T47D (cell line): ENCODE measurements around the gene LAMC3.
"Not testable (repeated sequence)": the region's sequence is repeated elsewhere in the genome, so short reads cannot be mapped to it uniquely, and the experiment has no call there.

Experiments
- DNase-seq, 2 experiments: peaks; one replicate each; pipeline versions ENCODE4 v3.0.0 to v3.0.0-alpha.2; 2011 to 2012; ENCODE audit warnings: low read depth in 1 of 2, low spot score in 1 of 2
- JUND ChIP-seq: IDR thresholded peaks from 2 replicates; pipeline ENCODE4 v1.6.1; 2012; ENCODE audit warnings: low read depth
- in situ Hi-C: cut with HindIII; loops from 2 replicates; pipeline ENCODE4 v1.10.0; 2016; ENCODE audit warnings: low sequenced_read_pairs, low pct_unique_long_range_greater_than_20kb

Gene LAMC3

DNA sequence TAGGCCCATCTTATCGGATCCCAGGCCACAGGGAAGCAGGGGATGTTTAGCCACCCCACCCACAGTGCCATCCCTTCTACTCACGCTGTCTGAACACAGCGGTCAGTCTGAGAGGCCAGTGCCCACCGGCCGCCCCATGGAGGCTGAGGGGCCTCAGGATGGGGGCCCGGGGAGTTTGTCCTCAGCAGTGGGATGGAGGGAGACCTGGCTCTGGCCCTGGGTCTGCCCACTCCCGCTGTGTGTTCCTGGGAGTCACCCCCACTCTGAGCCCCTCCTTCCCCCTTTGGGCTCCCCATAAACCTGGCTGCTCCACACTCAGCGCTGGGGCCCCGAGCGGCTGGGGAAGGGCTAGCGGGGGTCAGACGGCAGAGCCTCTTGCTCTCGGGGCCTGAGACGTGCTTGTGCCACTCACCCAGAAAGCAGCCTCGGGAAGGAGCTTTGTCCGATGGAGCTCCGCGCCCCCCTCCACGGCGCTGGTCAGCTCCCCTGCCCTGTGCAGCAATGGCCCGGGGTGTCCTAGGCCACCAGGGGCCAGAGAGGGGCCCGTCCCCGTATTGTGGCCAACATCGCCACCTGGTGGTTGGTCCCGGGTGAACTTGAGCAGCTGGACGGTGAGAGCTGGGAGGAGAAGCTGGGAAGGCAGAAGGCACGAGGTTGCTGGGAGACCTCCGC lies 10.9 kb upstream of the LAMC3 start:
- peak; percentile 78 to 96 for DNase-seq
- no peak for TF ChIP-seq JUND
- in situ Hi-C loops, result no loop called here

- no peak for TF ChIP-seq JUND
- in situ Hi-C loops, result no loop called here
- DNase-seq, result no peak
Observed at GRCh38 chr9:130998597-130999244, 10.3 kb upstream of the LAMC3 start.

- DNase-seq, result no peak
- in situ Hi-C loops, result no loop called here
- TF ChIP-seq JUND, result no peak
Observed at GRCh38 chr9:130999245-130999623, 9.7 kb upstream of the LAMC3 start.

- in situ Hi-C loops, DNase-seq: not testable (repeated sequence)
Observed at GRCh38 chr9:131000526-131000925, 8.4 kb upstream of the LAMC3 start.

DNA sequence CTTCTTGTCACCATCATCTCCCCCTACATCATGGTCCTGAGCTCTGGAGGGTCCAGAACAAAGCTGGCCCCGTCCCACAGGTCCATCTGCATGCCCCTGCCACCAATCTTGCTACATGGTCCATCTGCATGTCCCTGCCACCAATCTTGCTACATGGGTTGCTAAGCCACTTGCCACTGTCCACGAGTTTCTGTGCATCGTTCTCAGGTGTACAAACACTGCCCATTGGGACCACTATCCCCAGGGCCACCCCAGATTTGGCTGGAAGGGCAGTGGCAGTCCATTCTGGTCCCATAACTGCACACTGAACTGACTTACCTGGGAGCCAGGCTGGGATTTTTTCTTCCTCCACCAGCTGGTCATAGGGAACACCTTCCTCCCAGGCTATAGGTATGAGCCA lies 8.0 kb upstream of the LAMC3 start:
- DNase-seq, result no peak
- in situ Hi-C loops, result no loop called here
- TF ChIP-seq JUND, result no peak

GRCh38 chr9:131001990-131002389 lies 7.0 kb upstream of the LAMC3 start:
- in situ Hi-C loops, result no loop called here
- no peak for DNase-seq
- no peak for TF ChIP-seq JUND

GRCh38 chr9:131006601-131007000 lies 2.4 kb upstream of the LAMC3 start:
- TF ChIP-seq JUND, result no peak
- no peak for DNase-seq
- in situ Hi-C loops, result no loop called here

GRCh38 chr9:131008086-131008485 lies 888 bp upstream of the LAMC3 start:
- no peak for TF ChIP-seq JUND
- in situ Hi-C loops, result no loop called here
- DNase-seq, result no peak

- in situ Hi-C loops, result no loop called here
- DNase-seq, result no peak
- no peak for TF ChIP-seq JUND
Observed at GRCh38 chr9:131008563-131008908, 438 bp upstream of the LAMC3 start.

GRCh38 chr9:131010482-131011273 lies 1.7 kb downstream of the LAMC3 start:
- no peak for TF ChIP-seq JUND
- no peak for DNase-seq
- in situ Hi-C loops, result no loop called here

DNA sequence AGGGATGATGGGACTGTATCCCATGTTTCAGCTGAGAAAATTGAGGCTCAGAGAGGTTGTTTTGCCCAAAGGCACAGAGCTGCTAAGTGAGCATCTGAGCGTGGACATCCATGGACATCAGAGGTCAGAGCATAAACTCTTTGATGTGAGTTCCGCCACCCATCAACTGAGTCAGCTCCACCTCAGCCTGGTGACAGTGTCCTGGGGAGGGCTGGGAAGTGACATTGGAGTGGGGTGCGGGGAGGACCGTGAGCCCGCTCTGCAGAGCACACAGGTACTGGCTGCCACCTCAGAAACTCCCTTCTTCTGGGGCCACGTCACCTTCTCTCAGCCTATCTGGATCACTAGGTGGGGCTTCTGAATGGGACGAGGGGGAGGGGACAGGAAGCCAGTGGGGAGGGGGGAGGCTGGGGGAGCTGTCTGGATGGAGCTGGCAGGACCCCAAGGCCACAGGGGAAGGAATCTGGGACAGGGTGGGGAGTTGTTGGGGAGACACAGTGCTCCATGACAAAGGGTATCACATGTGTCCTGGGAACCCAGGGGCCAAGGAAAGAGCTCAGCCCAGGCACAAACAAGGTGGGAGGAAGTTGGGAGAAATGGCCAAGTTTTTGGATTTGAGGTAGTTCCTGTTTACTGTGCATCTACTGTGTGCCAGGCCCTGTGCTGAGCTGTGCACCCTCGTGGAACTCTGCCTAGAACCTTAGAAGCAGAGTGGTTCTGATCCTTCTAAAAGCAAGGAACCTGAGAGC lies 2.5 kb downstream of the LAMC3 start:
- no peak for DNase-seq
- no peak for TF ChIP-seq JUND
- in situ Hi-C loops, result no loop called here

DNA sequence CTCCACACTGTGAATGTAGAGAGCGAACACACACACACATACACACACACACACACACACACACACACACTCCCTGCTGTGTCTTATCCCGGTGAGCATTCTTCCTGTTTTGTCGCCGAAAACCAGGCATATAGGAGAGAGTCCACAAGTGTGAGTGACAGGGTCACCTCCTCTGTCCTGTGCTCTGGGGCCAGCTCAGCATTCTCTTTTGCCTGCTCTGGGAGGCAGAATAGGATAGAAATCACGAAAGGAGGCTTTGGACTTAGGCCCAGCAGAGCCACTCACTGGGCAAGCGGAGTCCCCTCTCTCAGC lies 3.0 kb downstream of the LAMC3 start:
- no peak for DNase-seq
- in situ Hi-C loops, result no loop called here
- no peak for TF ChIP-seq JUND

DNA sequence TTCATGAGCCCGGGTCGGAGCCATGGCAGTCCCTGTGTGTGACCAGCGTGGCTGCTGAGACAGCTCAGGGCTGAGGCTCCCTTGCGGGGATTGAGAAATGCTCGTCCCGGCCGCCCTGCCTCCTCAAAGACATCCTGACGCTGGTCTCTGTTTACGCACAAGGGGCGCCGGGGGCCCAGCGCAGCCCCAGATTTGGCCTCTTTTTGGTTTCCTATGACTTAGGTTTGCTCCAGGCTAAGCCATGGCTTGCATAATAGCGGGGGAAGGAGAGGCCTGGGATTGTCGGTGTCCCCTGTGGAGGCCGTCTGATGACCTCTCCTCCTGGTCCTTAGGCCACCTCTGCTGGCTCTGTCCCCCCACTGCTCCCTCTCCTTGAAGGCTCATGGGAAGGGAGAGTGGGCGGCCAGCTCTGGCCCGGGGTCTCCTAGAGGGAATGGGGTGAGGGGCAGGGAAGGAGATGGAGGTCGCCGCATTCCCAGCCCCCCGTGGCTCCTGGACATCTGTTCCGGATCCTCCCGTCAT lies 3.5 kb downstream of the LAMC3 start:
- no peak for TF ChIP-seq JUND
- in situ Hi-C loops, result no loop called here
- DNase-seq, result no peak
